RWPE1 (cell line): Measurements from ENCODE around the gene IP6K3.

Source experiments
- CTCF ChIA-PET: fragments of 350-600 bp; sonication (Branson Sonifier 250); formaldehyde crosslinking; extraction: SDS; loops from one replicate; lab custom pipeline; 2021; lab: Yijun Ruan, JAX
- POLR2A ChIA-PET: fragments of 400-600 bp; formaldehyde crosslinking; extraction: SDS; loops from one replicate; lab custom pipeline; 2020; ENCODE audit warnings: antibody characterized with exemption; ENCODE audit not compliant: low non-redundant PET; lab: Yijun Ruan, JAX
- DNase-seq: peaks from one replicate; pipeline ENCODE4 v3.0.0; 2012; ENCODE audit warnings: low spot score
- H3K27ac ChIP-seq: fragments of 450-650 bp; 2 replicates; pipeline ENCODE4 v1.5.1; 2017
- CTCF ChIP-seq: fragments of 450-650 bp; conservative IDR thresholded peaks from 2 replicates; pipeline ENCODE4 v1.5.1; 2017; ENCODE audit warnings: low read depth, mild to moderate bottlenecking

The IP6K3 gene

DNA sequence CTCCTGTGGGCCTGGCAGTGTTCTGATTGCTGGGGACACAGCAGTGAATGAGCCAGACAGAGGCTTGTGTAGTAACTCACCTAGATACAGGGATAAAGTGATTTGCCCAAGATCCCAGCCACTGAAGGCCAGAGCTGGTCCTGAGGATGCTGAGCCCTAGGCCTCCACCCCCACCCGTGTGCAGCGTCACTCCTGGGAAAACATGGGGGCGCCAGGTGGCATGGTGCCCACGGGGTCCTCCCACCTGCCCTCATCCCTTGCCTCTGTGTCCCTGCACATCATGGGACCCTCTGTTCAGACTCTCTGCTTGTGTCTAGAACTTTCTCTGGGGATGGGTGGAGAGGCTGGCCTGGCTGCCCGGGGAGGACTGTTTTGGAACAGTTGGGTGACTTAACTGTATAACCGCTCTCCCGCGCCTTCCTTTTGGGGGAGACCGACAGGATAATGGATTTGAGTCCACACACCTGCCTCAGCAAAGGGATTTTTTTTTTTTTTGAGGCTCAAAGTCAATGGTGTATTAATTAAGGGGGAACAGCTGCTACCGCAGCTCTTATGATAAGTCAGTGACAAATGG, 22.6 kb upstream of the IP6K3 start:
- ChIA-PET CTCF (interaction anchor here (0.7 to 5.4 kb wide), 4 partner anchors 7 to 612 kb away, joined by 3 to 41 read pairs (median 15); no protein-coding TSS in a partner anchor), POLR2A (interaction anchor here (1.1 kb wide), 1 partner anchor 58 kb away, joined by 4 read pairs; the partner anchor contains the start of gene UQCC2)
- no peak for TF ChIP-seq CTCF
- no peak for DNase-seq
- peak overlapping the region; percentile 41 for H3K27ac ChIP-seq

DNA sequence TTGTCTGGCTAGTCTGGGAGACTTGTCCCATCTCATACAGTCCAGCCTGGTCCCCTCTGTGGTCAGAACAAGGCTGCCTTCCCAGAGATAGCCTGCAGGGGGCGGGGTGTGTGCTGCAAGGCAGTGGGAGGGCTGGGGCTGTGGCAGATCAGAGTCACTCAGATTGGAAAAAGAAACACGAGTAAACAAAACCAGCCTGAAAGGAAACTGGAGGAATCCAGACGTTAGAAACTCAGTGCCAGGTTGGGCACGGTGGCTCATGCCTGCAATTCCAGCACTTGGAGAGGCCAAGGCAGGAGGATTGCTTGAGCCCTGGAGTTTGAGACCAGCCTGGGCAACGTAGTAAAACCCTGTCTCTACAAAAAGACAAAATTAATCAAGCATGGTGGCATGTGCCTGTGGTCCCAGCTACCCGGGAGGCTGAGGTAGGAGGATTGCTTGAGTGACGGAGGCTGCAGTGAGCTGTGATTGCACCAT, 22.0 kb upstream of the IP6K3 start:
- peak; percentile 68 for TF ChIP-seq CTCF
- CTCF ChIA-PET = interaction anchor here (0.5 to 1.9 kb wide), 8 partner anchors 18 to 395 kb away, joined by 3 to 8 read pairs (median 5); partner anchors contain the start of gene UQCC2
- POLR2A ChIA-PET = no interaction called here
- H3K27ac ChIP-seq = peak overlapping the region; percentile 41
- peak; percentile 65 for DNase-seq

- POLR2A ChIA-PET = no interaction called here
- CTCF ChIA-PET = interaction anchor here (0.6 to 1.9 kb wide), 10 partner anchors 7 to 1604 kb away, joined by 3 to 8 read pairs (median 3); partner anchors contain the start of gene UQCC2
- no peak overlapping the region for H3K27ac ChIP-seq
- TF ChIP-seq CTCF = no peak
- no peak for DNase-seq
These were observed 20.5 kb upstream of the IP6K3 start for GRCh38 chr6:33766921-33767907.

DNA sequence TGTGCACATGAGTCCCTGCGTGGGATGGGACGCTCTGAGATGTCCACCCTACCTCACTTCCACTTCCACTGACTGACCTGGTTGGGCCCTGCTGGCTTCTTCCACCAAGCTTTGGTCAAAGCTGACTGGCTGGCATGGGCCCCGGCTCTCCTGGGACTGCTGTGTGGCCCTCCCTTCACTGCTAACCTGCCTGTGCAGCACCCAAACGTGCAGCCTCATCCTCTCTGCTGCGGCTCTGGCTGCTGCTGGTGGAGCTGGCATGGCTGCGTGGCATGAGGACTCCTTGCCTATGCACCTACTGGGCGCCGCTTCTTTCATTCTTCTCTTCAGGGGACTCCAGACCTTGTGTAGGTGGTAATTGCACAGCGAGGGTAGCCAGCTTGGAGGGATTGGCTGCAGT, 18.7 kb upstream of the IP6K3 start:
- CTCF ChIA-PET = interaction anchor here (0.7 kb wide), 1 partner anchor 54 kb away, joined by 4 read pairs; no protein-coding TSS in a partner anchor
- DNase-seq = no peak
- POLR2A ChIA-PET = no interaction called here
- no peak for TF ChIP-seq CTCF
- H3K27ac ChIP-seq = no peak overlapping the region

GRCh38 chr6:33764036-33764435, 17.3 kb upstream of the IP6K3 start:
- DNase-seq = no peak
- CTCF ChIA-PET = interaction anchor here (0.7 to 4.8 kb wide), 3 partner anchors 25 to 379 kb away, joined by 3 to 40 read pairs (median 3); partner anchors contain the start of gene UQCC2

More at GRCh38 chr6:33764036-33764435, 17.3 kb upstream of the IP6K3 start:
- POLR2A ChIA-PET = no interaction called here
- no peak overlapping the region for H3K27ac ChIP-seq
- TF ChIP-seq CTCF = no peak
